MG63 (cell line): Measurements from ENCODE around the gene GOSR1. TPM values are rescaled to one million over a fixed set of nuclear protein-coding genes. Genes with fewer than 3 reads are reported as not detected.
"Not testable (repeated sequence)": the region's sequence is repeated elsewhere in the genome, so short reads cannot be mapped to it uniquely, and the experiment has no call there.

Experiments used
- DNase-seq: peaks from one replicate; pipeline ENCODE4 v3.0.0-alpha.2; 2020
- H3K27me3 ChIP-seq: fragments of 250-450 bp; sonication (Bioruptor Pico); 2 replicates; pipeline ENCODE4 v1.5.1; 2020; ENCODE audit warnings: mild to moderate bottlenecking, moderate library complexity
- H3K36me3 ChIP-seq: fragments of 250-450 bp; sonication (Bioruptor Pico); 2 replicates; pipeline ENCODE4 v1.5.1; 2020; ENCODE audit warnings: mild to moderate bottlenecking, moderate library complexity
- H3K4me3 ChIP-seq: fragments of 250-450 bp; sonication (Bioruptor Pico); 2 replicates; pipeline ENCODE4 v1.5.1; 2020; ENCODE audit warnings: mild to moderate bottlenecking, moderate library complexity
- H3K9me3 ChIP-seq: fragments of 250-450 bp; sonication (Bioruptor Pico); 2 replicates; pipeline ENCODE4 v1.5.1; 2020; ENCODE audit warnings: mild to moderate bottlenecking, moderate library complexity
- total RNA-seq: library from RNA; depleted of rRNA; stranded (reverse); fragments of >200 nt; shearing (Covaris generic); gene quantifications from 2 replicates; pipeline ENCODE4 v1.2.3, GENCODE V29; 2014; ENCODE audit warnings: low replicate concordance

Gene GOSR1
- total RNA-seq, 1 experiment from 2014 or later, result 33.5 TPM

GRCh38 chr17:30528701-30529100, 51.5 kb downstream of the GOSR1 start:
- not testable (repeated sequence) for H3K9me3 ChIP-seq, DNase-seq, H3K4me3 ChIP-seq, H3K27me3 ChIP-seq
- peaks cover 14% of the 10 kb centered on the region for H3K36me3 ChIP-seq

DNA sequence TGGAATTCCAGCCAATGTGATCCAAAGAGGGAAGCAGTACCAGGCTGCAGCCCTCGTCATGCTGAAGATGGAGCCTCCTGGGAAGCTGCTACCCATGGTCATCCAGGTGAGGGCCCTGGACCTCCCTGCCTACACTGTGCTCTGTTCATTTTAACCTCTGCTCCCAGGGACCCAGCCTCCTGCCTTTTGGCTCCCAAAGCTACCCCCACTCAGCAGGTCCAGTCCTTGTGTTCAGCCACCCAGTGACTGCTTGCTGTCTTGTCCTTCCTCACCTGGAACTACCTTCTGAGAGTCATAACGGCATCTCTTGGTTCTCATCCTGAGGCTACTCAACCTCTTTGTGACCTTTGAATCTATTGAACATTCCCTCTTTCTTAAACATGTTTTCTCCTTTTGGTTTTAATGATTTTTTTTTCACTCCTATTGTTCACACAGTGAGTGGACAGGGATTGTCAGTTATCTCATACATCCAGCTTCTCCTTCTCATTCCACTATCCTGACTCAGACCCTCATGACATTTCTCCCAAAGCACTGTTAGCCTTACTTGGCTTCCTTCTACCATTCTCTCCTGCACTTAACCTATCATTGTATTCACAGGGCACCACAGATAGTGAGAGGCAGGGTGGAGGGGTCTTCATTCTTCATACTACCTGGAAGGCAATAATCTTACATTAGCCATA, 53.3 kb downstream of the GOSR1 start:
- H3K4me3 ChIP-seq, result no peak overlapping the region
- no peaks in the 10 kb centered on the region for H3K27me3 ChIP-seq
- H3K36me3 ChIP-seq, result peaks cover 8% of the 10 kb centered on the region
- H3K9me3 ChIP-seq, result no peaks in the 10 kb centered on the region
- DNase-seq, result no peak

DNA sequence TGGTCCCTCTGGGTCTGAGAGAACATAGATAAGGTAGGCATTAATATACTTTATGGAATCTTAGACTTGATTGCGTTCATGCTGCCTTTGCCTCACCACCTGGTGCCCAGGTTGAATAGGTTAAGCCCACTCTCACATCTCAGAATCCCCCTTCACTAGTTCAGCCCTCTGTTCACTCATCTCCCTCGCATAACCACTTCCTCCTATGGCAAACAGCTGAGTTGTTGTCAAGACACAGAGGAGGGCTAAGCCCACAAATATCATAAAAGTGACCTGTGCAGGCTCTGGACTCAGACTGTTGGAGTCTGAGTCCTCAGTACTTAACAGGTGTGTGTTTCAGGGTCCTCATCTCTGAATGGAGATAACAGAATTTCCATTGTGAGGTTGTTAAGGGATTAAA, 55.7 kb downstream of the GOSR1 start:
- no peaks in the 10 kb centered on the region for H3K9me3 ChIP-seq
- 0 out of 2 replicates have a peak, but pooled peaks cover 2% of the 10 kb centered on the region for H3K36me3 ChIP-seq
- H3K27me3 ChIP-seq, result no peaks in the 10 kb centered on the region
- H3K4me3 ChIP-seq, result no peak overlapping the region
- no peak for DNase-seq

GRCh38 chr17:30534298-30534697, 57.1 kb downstream of the GOSR1 start:
- Histone ChIP-seq H3K9me3 (no peaks in the 10 kb centered on the region), H3K4me3 (no peak overlapping the region), H3K36me3 (0 out of 2 replicates have a peak, but pooled peaks cover 2% of the 10 kb centered on the region), H3K27me3 (no peaks in the 10 kb centered on the region)
- no peak for DNase-seq

DNA sequence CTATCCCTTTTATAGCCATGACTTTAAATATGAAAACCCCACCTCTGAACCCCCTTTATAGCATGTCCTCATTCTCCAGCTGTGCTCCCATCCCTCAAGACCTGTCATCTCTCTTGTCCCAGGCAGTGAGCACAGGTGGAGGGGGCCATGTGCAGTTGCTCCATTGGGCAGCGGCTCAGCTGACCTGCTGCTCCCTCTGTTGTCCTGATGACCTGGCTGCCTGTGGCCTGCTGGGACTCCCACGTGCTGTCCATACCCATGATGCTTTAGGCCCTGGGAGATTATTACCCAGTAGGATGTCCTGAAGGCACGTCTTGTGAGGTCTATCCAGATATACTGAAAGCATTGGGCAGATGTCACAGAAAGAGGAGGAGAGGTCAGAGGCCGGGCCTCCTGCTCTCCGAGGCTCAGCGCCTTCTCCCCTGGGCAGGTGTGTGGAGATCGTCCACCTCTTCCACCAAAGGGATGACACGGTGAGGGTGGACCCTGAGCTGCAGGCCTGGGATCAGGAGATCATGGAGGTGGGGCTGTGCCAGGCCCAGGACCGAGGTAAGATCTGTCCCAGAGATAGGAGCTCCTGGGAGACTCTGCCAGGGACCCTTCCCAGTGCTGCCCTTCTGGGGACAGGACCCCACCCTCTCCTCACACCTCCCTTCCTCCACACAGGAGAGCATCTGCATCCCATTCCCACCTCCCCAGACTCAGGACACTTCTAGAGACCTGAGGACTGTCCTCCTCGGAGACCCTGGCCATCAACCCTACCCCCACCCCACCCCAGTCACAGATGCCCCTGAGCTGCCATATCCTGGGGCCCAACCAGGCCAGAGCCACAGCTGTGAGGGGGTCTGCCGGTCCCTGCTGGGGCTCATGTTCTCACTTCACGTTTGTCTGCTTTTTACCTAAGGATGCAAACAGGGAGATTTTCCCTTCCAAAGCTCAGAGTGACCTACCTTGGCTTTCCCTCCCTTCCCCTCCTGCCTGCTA, 58.0 kb downstream of the GOSR1 start:
- no peaks in the 10 kb centered on the region for H3K9me3 ChIP-seq
- no peak for DNase-seq
- H3K4me3 ChIP-seq, result no peak overlapping the region
- H3K27me3 ChIP-seq, result no peaks in the 10 kb centered on the region
- H3K36me3 ChIP-seq, result no peaks in the 10 kb centered on the region

DNA sequence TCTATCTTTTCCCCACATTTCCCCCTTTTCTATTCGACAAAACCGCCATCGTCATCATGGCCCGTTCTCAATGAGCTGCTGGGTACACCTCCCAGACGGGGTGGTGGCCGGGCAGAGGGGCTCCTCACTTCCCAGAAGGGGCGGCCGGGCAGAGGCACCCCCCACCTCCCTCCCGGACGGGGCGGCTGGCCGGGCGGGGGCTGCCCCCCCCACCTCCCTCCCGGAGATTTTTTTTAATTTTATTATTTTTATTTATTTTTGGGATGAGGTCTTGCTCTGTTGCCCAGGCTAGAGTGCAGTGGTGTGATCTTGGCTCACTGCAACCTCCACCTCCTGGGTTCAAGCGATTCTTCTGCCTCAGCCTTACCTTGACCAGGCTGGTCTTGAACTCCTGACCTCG, 59.6 kb downstream of the GOSR1 start:
- not testable (repeated sequence) for H3K27me3 ChIP-seq, H3K9me3 ChIP-seq, DNase-seq, H3K36me3 ChIP-seq, H3K4me3 ChIP-seq

GRCh38 chr17:30537667-30538066, 60.5 kb downstream of the GOSR1 start:
- H3K9me3 ChIP-seq, DNase-seq, H3K36me3 ChIP-seq, H3K4me3 ChIP-seq, H3K27me3 ChIP-seq: not testable (repeated sequence)

GRCh38 chr17:30541802-30542201, 64.6 kb downstream of the GOSR1 start:
- Histone ChIP-seq H3K9me3 (no peaks in the 10 kb centered on the region), H3K4me3 (no peak overlapping the region), H3K27me3 (no peaks in the 10 kb centered on the region), H3K36me3 (no peaks in the 10 kb centered on the region)
- DNase-seq, result no peak

DNA sequence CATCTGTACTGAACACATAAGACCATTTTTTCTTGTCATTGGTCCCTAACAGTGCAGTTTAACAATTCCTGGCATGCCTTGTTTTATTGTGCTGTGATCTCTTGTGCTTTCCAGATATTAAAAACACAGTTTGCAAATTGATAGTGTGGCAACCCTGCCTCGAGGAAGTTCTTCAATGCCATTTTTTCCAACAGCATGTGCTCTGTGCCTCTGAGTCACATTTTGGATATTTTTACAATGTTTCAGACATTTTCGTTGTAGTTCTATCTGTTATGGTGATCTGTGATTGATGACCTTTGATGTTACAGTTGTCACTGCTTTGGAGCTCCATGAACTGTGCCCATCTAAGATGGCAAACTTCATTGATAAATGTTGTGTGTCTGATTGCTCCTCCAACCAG, 66.2 kb downstream of the GOSR1 start:
- Histone ChIP-seq H3K27me3 (no peaks in the 10 kb centered on the region), H3K4me3 (no peak overlapping the region), H3K36me3 (no peaks in the 10 kb centered on the region), H3K9me3 (no peaks in the 10 kb centered on the region)
- no peak for DNase-seq

DNA sequence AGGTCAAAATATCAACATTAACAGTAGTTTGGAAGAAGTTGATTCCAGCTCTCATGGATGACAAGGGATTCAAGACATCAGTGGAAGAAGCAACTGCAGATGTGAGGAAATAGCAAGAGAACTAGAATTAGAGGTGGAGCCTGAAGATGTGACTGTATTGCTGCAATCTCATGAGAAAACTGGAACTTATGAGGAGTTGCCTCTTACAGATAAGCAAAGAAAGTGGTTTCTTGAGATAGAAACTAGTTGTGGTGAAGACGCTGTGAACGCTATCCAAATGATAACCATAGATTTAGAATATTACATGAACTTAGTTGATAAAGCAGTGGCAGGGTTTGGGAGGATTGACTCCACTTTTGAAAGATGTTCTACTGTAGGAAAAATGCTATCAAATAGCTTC, 67.8 kb downstream of the GOSR1 start:
- Histone ChIP-seq H3K27me3 (no peaks in the 10 kb centered on the region), H3K4me3 (no peak overlapping the region), H3K36me3 (no peaks in the 10 kb centered on the region), H3K9me3 (no peaks in the 10 kb centered on the region)
- DNase-seq, result no peak

GRCh38 chr17:30547778-30548573, 70.8 kb downstream of the GOSR1 start:
- no peak for DNase-seq
- H3K36me3 ChIP-seq, result no peaks in the 10 kb centered on the region
- no peaks in the 10 kb centered on the region for H3K27me3 ChIP-seq
- no peaks in the 10 kb centered on the region for H3K9me3 ChIP-seq
- H3K4me3 ChIP-seq, result no peak overlapping the region

GRCh38 chr17:30549181-30549580, 72.0 kb downstream of the GOSR1 start:
- not testable (repeated sequence) for H3K4me3 ChIP-seq, H3K9me3 ChIP-seq

DNA sequence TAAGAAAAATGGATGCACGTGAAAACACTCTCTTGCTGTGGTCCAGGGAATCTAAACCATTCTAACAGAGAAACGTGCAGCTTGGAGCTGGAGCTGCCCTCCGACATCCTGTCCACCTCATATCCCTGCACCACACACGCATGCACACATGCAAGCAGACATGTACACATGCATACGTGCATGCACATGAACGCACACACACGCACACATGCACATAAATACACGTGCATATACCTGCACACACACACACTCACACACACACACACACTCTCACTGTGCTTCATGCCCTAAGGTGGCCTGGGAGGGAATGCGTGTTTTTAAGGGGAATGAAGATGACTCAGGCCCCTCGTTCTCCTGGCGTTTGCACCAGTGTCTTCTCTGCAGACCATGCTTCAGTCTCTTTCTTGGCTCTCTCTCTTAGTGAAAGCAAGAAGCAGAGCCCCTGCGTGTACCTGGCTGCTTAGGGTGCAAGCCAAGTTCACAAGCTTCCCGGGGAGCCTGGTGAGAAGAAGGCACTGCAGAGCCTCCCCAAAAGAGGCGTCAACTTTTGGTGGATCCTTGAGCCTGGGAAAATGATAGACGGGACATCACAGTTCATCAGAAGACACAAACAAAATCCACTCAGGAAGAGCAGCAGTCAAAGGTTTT, 72.8 kb downstream of the GOSR1 start:
- no peaks in the 10 kb centered on the region for H3K36me3 ChIP-seq
- no peak for DNase-seq
- no peak overlapping the region for H3K4me3 ChIP-seq
- H3K27me3 ChIP-seq, result no peaks in the 10 kb centered on the region
- no peaks in the 10 kb centered on the region for H3K9me3 ChIP-seq

More at GRCh38 chr17:30549181-30549580, 72.0 kb downstream of the GOSR1 start:
- not testable (repeated sequence) for H3K27me3 ChIP-seq, H3K36me3 ChIP-seq, DNase-seq

DNA sequence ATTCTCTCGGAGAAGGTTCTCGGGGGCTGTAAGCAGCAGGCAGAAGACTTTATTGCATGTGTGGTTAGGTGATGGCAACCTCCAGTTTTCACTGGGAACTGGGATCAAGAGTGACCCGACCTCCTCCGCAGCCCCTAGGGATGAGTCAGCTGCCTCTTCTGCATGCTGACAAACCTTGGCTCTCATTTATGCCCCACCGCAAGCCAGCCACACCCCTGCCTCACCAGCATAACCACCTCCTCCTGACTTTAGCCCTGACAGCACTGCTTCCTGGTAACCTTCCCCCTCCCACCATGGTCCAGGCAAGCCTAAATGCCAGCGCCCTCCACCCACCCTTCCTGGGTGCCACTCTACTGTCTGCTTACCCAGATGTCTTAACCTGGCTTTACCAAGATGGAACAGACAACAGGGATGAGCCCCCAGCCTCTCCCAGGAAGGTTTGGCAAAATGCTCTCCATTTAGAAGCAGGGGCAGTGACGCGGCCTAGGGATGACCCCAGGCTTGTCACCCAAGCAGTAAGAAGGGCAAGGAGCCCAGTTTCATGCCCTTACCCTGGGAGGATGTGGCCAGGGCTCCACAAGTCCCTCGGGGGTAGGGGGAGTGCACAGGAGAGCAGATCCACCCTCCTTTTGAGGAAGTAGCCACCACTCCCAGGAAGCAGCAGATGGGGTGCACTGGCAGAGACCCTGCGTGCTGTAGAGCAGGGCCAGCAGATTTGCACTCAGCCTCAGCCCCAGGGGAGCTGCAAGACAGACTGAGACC, 73.5 kb downstream of the GOSR1 start:
- no peak overlapping the region for H3K4me3 ChIP-seq
- no peaks in the 10 kb centered on the region for H3K36me3 ChIP-seq
- DNase-seq, result peak; percentile 88
- no peaks in the 10 kb centered on the region for H3K27me3 ChIP-seq
- H3K9me3 ChIP-seq, result no peaks in the 10 kb centered on the region

DNA sequence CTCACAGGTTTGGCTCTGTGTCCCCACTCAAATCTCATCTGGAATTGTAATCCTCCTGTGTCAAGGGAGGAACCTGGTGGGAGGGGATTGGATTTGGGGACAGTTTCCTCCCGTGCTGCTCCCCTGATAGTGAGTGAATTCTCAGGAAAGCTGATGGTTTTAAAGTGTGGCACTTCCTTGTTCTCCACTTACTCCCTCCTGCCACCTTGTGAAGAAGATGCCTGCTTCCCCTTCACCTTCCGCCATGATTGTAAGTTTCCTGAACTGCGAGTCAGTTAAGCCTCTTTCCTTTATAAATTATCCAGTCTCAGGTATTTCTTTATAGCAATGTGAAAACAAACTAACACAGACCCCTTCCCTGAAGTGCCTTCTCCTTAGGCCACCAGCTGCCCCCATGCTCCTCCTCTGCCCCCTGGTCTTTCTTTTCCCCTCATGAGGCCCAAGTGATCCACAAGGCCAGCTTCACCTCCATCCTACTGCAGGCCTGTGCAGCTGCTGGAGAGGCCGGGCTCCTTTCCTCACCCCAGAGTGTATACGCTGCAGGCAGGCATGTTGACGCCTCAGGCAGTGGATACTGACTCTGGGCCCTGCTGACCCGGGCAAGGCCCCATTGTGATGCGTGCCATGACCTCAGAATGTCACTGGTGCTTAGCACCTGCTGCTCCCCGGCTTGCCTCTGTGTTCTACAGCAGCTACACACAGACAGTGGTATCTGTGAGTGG, 74.2 kb downstream of the GOSR1 start:
- not testable (repeated sequence) for H3K9me3 ChIP-seq

More for the DNA sequence above, 74.2 kb downstream of the GOSR1 start:
- not testable (repeated sequence) for H3K27me3 ChIP-seq, H3K4me3 ChIP-seq, H3K36me3 ChIP-seq, DNase-seq
